T-helper 2 cell (primary cell): Measurements from ENCODE around the gene IL6R.
A peak's percentile ranks its signal among the peaks of the same experiment; 100 is the strongest.

Experiments used
- DNase-seq, 5 experiments: peaks; one replicate each; pipeline versions ENCODE4 v3.0.0 to v3.0.0-alpha.2; 2012 to 2022

IL6R gene

GRCh38 chr1:154453574-154454352 is 48.6 kb downstream of the IL6R start:
- DNase-seq = no peak

DNA sequence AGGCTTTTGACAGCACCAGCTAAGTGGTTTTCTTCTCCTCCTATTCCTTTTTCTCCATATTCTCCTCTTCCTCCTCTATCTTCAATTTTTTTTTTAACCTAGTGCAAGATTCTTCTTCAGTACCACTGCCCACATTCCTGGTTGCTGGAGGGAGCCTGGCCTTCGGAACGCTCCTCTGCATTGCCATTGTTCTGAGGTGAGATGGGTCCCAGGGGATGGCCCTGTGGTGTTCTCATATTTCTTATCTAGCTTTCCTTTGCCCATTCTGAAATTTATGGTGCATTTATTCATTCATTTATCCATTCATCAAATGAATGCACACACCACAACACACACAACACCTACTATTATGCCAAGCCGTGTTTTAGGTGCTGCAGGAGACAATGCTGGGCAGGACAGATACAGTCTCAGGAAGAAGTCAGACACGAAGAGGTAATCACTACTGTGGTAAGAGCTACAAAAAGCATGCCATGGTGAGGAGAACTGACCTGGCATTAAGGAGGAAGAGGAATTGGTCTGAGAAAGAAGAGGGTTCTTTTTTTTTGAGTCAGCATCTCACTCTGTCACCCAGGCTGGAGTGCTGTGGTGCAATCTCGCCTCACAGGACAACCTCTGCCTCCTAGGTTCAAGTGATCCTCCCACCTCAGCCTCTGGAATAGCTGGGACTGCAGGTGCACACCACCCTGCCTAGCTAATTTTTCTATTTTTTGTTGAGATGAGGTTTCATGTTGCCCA is 49.4 kb downstream of the IL6R start:
- DNase-seq = no peak

- DNase-seq = no peak
These were observed 51.5 kb downstream of the IL6R start for GRCh38 chr1:154456631-154457030.

DNA sequence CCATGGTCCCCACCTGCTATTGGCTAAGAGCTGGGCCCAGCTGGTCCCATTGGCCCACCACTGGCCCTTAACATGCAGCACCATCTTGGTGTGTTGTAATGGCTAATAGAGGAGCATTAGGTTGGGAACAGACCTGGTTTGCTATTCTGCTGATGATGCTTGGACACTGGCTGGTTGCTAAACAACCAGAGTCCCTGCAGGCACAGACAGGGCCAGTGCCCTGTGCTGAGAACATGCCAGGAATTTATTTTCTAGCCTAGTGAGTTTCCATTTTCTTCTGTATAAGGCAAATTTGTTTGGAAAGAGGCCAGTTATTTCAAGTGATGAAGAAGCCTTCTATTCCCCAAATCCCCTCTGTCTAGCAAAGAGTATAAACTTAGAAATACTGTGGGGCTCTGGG is 53.9 kb downstream of the IL6R start:
- DNase-seq = no peak

- peak in 1 of 5 experiments; percentile 40 for DNase-seq
These were observed 55.6 kb downstream of the IL6R start for GRCh38 chr1:154460695-154461260.

DNA sequence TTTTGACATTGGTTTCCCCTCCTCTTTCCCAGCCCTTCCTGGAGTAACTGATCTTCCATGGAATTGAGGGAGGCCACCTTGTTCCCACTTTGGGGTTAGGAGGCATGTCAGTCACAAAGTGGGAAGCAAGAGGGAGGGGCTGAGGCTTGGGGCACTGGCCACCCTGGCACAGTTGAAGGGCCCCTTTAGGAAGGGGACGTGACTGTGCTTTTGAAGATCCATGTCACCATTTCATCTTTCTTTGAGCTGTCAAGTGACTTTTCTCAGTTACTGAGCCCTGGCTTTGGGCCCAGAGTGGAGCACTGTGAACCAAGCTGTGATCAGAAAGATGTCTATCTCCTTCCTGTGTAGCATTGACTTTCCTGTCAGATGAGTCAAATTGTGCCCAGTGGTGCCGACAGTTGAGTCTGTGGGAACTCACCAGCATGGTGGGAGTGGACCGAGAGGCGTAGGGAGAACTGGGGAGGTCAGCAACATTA is 58.4 kb downstream of the IL6R start:
- peak; percentile 34 to 96 (median 51) for DNase-seq

GRCh38 chr1:154465621-154466195 is 60.6 kb downstream of the IL6R start:
- DNase-seq = no peak

- DNase-seq = no peak
These were observed 61.1 kb downstream of the IL6R start for GRCh38 chr1:154466206-154466605.

- peak in 1 of 5 experiments; percentile 40 for DNase-seq
These were observed 61.8 kb downstream of the IL6R start for GRCh38 chr1:154466921-154467417.

GRCh38 chr1:154467434-154468102 is 62.4 kb downstream of the IL6R start:
- DNase-seq = peak in 3 of 5 experiments; percentile 19 to 91 (median 25)

DNA sequence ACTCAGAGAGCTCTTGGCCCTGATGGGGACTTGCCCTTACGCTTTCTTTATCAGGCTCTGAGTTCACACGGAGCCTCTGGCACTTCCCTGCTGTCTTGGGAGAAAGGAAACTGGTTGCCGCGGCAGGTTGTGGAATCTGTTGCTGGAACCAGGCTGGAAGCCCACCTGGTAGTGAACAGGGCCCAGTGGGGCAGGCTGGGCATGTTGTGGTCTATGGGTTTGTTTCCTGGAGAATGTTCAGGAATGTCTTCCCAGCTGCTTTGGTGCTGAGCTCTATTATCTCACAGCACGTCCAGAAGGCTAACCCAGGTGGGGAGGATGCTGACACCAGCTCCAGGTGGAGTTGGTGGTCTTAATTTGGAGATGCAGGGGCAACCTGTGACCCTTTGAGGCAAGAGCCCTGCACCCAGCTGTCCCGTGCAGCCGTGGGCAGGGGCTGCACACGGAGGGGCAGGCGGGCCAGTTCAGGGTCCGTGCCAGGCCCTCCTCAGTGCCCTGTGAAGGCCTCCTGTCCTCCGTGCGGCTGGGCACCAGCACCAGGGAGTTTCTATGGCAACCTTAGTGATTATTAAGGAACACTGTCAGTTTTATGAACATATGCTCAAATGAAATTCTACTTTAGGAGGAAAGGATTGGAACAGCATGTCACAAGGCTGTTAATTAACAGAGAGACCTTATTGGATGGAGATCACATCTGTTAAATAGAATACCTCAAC is 63.5 kb downstream of the IL6R start:
- no peak for DNase-seq

GRCh38 chr1:154469844-154470560 is 64.9 kb downstream of the IL6R start:
- no peak for DNase-seq

- DNase-seq = no peak
These were observed 66.2 kb downstream of the IL6R start for GRCh38 chr1:154471304-154471703.

GRCh38 chr1:154474802-154475201 is 69.7 kb downstream of the IL6R start:
- no peak for DNase-seq

- DNase-seq = no peak
These were observed 71.6 kb downstream of the IL6R start for GRCh38 chr1:154476791-154477190.

- no peak for DNase-seq
These were observed 72.9 kb downstream of the IL6R start for GRCh38 chr1:154478013-154478412.

DNA sequence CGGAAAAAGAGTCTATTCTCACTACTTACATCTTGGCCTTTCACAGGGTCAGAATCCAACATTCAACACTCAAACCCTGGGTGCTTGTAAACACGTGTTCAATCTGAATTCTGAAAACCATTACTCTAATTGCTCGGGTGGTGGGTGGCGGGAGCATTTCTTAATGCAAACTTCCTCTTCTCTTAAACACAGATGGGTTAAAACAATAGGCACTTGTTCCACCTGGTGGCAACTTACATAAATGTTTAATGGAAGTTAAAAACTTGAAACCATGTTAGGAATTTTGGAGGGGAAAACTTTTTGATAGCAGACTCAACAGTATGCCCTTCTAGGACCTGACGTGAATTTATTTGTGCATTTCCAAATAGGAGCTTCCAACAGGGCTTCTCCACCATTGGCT is 73.5 kb downstream of the IL6R start:
- DNase-seq = peak in 1 of 5 experiments; percentile 69

DNA sequence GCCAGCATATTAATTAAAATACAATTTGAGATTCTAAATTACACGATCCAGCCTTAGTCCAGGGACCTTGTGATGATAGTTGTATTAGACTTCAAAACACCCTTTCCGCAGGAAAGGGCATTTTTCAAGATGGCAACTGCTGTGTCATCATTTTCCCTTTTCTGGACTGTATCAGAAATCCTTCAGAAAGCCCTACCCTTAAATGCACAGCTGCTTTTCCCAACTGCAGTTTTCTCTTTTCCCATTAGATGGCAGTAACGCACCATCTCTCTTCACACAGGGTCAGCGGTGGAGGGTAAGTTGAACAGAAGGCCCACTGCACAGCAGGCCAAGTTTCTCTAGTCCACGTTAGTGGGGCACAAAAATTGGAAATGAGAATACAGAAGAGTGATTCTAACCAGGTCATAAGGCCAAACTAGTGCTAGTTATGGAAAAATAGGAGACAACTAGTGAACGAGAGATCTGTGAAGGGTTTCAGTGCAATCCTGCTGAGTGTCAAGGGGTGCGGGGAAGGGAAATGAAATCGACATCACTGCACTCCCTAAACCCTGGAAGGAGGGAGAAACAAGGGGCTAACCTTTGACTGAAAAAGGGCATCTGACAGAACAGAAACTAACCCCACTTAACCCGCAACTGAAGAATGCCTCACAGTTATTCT is 74.8 kb downstream of the IL6R start:
- peak in 3 of 5 experiments; percentile 24 to 64 (median 43) for DNase-seq

DNA sequence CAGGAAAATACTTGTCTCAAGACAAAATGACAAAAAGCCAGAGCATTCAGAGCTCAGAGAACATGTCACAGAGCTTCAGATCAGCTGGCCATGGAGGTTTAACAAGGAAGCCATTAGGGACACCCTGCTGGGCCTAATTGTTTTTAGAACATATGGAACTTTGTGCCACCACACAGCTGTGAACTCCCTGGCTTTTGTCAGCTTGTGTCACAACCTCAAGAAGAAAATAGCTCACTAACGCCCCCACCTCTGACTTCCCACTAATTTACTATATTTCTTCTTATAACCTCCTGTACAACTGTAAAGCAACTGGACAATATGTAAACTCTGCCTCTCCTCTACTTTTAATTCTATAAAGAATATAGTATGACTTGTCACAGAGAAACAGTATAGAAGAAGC is 75.9 kb downstream of the IL6R start:
- DNase-seq = no peak
